Measurements from ENCODE around the gene PSD4.
A peak's percentile ranks its signal among the peaks of the same experiment; 100 is the strongest.

Gene PSD4

DNA sequence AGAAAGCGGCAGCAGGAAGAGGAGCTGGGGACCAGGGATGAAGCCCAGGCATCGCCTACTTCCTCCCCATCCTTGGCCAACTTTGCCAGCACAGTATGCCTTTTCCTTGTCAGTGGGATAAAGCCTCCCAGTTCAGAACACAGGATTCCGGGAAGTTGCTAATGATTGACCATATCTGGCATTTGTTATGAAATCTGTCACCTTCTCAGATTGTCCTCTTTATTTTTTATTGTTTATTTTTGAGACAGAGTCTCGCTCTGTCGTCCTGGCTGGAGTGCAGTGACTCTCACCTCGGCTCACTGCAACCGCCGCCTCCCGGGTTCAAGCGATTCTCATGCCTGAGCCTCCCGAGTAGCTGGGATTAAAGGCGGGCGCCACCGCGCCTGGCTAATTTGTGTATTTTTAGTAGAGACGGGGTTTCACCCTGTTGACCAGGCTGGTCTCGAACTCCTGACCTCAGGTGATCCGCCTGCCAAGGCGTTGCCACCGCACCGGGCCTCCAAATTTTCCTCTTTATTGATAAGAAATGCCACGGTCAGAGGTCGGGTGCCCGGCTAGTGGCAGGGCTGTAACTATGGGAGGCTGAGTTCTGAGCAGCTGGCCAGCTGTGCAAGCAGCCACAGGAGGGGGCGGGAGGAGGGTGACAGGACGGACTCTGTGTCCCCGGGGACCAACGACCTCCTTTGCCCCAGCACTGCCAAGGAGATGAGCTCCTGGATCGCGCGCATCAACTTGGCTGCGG is 24.4 kb downstream of the PSD4 start:
- POLR2A ChIA-PET, result interaction anchor here (0.9 kb wide), 1 partner anchor 23 kb away, joined by 3 read pairs; no protein-coding TSS in a partner anchor
- DNase-seq (ENCODE audit: extremely low spot score), result no peak
- CTCF ChIA-PET, result interaction anchor here (0.8 to 9.9 kb wide), 21 partner anchors 8 to 192 kb away, joined by 3 to 162 read pairs (median 4); partner anchors contain the start of gene PSD4
- TF ChIP-seq, protein P1, sequence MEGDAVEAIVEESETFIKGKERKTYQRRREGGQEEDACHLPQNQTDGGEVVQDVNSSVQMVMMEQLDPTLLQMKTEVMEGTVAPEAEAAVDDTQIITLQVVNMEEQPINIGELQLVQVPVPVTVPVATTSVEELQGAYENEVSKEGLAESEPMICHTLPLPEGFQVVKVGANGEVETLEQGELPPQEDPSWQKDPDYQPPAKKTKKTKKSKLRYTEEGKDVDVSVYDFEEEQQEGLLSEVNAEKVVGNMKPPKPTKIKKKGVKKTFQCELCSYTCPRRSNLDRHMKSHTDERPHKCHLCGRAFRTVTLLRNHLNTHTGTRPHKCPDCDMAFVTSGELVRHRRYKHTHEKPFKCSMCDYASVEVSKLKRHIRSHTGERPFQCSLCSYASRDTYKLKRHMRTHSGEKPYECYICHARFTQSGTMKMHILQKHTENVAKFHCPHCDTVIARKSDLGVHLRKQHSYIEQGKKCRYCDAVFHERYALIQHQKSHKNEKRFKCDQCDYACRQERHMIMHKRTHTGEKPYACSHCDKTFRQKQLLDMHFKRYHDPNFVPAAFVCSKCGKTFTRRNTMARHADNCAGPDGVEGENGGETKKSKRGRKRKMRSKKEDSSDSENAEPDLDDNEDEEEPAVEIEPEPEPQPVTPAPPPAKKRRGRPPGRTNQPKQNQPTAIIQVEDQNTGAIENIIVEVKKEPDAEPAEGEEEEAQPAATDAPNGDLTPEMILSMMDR (IDR thresholded peaks at IDR 0.05; ENCODE audit: control extremely low read depth, extremely low read depth, low read depth, missing control alignments), result no peak

DNA sequence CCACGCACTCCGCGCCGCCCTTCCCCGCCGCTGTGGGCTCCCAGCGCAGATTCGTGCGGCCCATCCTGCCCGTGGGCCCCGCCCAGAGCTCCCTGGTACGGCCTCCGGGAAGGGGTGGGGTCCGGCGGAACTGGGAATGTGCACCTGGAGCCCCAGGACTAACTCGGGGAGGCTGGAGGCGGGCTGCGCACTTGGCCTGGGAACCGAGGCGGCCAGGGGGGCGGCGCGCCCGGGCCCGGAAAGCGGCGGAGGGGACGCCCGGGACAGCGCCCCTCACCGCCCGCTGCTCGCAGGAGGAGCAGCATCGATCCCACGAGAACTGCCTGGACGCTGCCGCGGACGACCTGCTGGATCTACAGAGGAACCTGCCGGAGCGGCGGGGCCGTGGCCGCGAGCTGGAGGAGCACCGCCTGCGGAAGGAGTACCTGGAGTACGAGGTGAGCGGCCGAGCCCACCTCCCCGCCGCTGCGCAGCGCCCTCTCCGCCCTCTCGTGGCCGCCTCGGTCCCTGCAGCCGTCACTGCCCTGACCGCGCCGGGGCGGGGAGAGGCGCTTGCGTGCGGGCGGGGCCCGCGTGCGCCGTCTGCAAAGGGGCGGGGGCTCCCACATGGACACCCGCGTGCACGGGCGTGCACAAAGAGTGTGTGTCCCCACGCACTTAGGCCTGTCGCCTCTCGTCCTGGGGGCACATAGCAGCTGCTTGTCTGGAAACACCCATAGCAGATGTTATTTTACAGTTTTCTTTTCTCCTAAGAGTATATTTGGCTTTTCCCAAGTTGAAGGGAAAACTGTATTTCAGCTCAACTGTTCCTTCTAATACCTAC is 25.2 kb downstream of the PSD4 start:
- TF ChIP-seq, protein P1 (IDR thresholded peaks at IDR 0.05; ENCODE audit: control extremely low read depth, extremely low read depth, low read depth, missing control alignments), result peak; percentile 71
- ChIA-PET POLR2A (interaction anchor here (0.9 kb wide), 1 partner anchor 24 kb away, joined by 3 read pairs; no protein-coding TSS in a partner anchor), CTCF (interaction anchor here (0.7 to 9.9 kb wide), 25 partner anchors 10 to 191 kb away, joined by 3 to 162 read pairs (median 4); partner anchors contain the start of gene PSD4)
- DNase-seq (ENCODE audit: extremely low spot score), result peak; percentile 91

DNA sequence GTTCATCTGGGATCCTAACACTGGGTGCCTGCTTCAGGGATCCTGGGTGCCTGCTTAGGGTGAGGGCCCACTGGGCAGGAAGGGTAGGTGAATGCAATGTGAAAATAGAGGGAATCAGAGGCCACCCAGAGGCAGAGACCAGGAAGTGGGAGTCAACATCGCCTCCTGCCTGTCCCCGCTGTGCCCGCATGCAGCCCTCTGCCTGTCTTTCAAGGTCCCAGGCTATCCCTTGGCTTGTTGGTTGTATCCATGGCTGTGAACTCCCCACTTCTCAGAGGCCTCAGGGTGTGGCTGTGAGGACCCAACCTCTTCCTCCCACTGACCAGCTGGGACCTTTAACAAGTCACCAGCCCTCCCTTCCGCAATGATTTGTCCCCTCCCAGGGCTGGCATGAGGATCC is 26.5 kb downstream of the PSD4 start:
- ChIA-PET POLR2A (no interaction called here), CTCF (interaction anchor here (1.2 to 9.9 kb wide), 9 partner anchors 10 to 189 kb away, joined by 3 to 162 read pairs (median 8); partner anchors contain the start of gene PSD4)
- DNase-seq (ENCODE audit: extremely low spot score), result no peak
- TF ChIP-seq, protein P1 (IDR thresholded peaks at IDR 0.05; ENCODE audit: control extremely low read depth, extremely low read depth, low read depth, missing control alignments), result no peak

DNA sequence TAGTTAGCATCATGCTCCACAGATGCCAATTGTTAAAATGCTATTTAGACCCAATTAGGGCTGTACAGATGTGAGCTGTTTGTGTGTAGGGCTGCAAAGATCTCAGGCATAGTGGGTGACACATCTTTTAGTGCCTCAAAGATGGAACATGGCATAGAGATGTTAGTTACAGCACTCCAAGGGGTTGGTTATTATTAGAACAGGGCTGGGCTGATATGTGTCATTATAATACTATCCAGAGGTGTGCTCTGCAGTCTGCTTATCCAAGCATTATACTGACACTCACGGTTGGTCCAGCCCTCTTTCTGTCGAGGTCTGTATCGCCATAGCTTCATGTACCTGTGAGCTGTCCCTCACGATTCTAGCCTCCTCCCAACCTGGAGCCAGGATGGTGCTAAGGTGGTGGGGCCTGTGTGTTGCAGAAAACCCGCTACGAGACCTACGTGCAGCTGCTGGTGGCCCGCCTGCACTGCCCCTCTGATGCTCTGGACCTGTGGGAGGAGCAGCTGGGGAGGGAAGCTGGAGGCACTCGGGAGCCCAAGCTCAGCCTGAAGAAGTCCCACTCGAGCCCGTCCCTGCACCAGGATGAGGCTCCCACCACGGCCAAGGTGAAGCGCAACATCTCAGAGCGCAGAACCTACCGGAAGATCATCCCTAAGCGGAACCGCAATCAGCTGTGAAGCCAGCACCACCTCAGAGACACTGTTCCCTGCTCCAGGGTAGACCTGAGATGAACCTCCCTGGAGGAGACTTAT is 27.1 kb downstream of the PSD4 start:
- TF ChIP-seq, protein P1 (IDR thresholded peaks at IDR 0.05; ENCODE audit: control extremely low read depth, extremely low read depth, low read depth, missing control alignments), result no peak
- no peak for DNase-seq (ENCODE audit: extremely low spot score)
- POLR2A ChIA-PET, result no interaction called here
- CTCF ChIA-PET, result interaction anchor here (0.9 to 9.9 kb wide), 10 partner anchors 10 to 189 kb away, joined by 3 to 162 read pairs (median 6); partner anchors contain the start of gene PSD4

DNA sequence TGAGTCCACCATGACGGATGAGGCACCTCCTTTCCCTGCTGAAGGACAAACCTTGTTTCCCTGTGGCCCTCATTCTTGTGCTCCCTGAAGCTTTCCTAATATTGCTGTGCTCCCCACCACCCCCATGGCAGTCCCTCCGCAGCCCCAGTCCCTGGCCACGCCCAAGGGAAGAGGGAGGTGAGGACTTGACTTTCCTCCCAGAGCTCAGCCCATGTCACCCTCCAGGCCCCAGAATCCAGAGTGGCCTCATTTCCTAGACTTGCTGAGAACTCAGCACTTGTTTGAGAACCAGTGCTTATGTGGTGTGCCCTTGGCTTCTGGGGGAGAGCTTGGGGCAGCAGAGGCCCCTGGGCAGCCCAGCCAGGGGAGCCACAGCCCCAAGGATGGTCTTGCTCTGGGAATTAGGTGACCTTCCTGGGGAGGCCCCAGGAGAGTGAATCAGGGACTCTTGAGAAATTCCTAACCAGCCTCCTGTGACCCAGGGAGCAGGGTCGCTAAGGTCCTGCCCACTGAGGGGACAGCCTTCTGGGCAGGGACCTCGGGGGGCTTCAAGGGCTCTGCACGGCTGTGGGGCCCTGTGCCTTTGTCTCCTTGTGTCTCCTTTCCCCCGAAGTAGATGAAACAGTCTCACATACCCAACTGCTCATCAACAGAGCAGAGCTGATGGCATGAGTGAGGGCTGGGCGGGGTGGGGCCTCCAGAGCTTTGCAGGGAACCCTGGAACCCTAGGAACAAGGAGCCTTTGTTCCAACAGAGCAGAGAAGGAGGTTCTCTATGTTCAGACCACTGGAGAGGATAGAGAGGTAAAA is 27.9 kb downstream of the PSD4 start:
- ChIA-PET CTCF (interaction anchor here (0.9 to 9.9 kb wide), 13 partner anchors 9 to 188 kb away, joined by 3 to 162 read pairs (median 8); partner anchors contain the start of gene PSD4), POLR2A (interaction anchor here (1.2 kb wide), 1 partner anchor 8 kb away, joined by 3 read pairs; no protein-coding TSS in a partner anchor)
- TF ChIP-seq, protein P1 (IDR thresholded peaks at IDR 0.05; ENCODE audit: control extremely low read depth, extremely low read depth, low read depth, missing control alignments), result no peak
- DNase-seq (ENCODE audit: extremely low spot score), result no peak
